ENCODE measurements around the gene MYO18A. TPM values are rescaled to one million over a fixed set of nuclear protein-coding genes. Genes with fewer than 3 reads are reported as not detected.

Gene MYO18A
- total RNA-seq, 1 donor from 2014 or later, result 30.0 TPM

- Mint-ChIP-seq H3K36me3 (ENCODE audit: low read depth) (peaks cover 21% of the 10 kb centered on the region), H3K27me3 (ENCODE audit: low read depth) (no peaks in the 10 kb centered on the region), H3K27ac (ENCODE audit: unreplicated experiment) (no peak overlapping the region), H3K9me3 (ENCODE audit: low read depth) (no peaks in the 10 kb centered on the region), H3K4me1 (ENCODE audit: low read depth) (peaks cover 12% of the 10 kb centered on the region), H3K4me3 (ENCODE audit: unreplicated experiment) (no peak overlapping the region)
- DNase-seq (ENCODE audit: low spot score), result no peak
- no peak for TF ChIP-seq CTCF (IDR thresholded peaks at IDR 0.05)
Observed at GRCh38 chr17:29079433-29079832, 100.8 kb downstream of the MYO18A start.

- H3K4me1 Mint-ChIP-seq (ENCODE audit: low read depth), result peaks cover 9% of the 10 kb centered on the region
- no peaks in the 10 kb centered on the region for H3K27me3 Mint-ChIP-seq (ENCODE audit: low read depth)
- TF ChIP-seq CTCF (IDR thresholded peaks at IDR 0.05), result no peak
- H3K9me3 Mint-ChIP-seq (ENCODE audit: low read depth), result no peaks in the 10 kb centered on the region
- DNase-seq (ENCODE audit: low spot score), result no peak
- H3K27ac Mint-ChIP-seq (ENCODE audit: unreplicated experiment), result no peak overlapping the region
- H3K36me3 Mint-ChIP-seq (ENCODE audit: low read depth), result peaks cover 19% of the 10 kb centered on the region
- H3K4me3 Mint-ChIP-seq (ENCODE audit: unreplicated experiment), result no peak overlapping the region
Observed at GRCh38 chr17:29078183-29079045, 101.8 kb downstream of the MYO18A start.

GRCh38 chr17:29077320-29077719 is 102.9 kb downstream of the MYO18A start:
- Mint-ChIP-seq H3K9me3 (ENCODE audit: low read depth) (no peaks in the 10 kb centered on the region), H3K36me3 (ENCODE audit: low read depth) (peaks cover 19% of the 10 kb centered on the region), H3K4me1 (ENCODE audit: low read depth) (peaks cover 9% of the 10 kb centered on the region), H3K4me3 (ENCODE audit: unreplicated experiment) (no peak overlapping the region), H3K27me3 (ENCODE audit: low read depth) (no peaks in the 10 kb centered on the region), H3K27ac (ENCODE audit: unreplicated experiment) (no peak overlapping the region)
- no peak for DNase-seq (ENCODE audit: low spot score)
- TF ChIP-seq CTCF (IDR thresholded peaks at IDR 0.05), result no peak

GRCh38 chr17:29076722-29077121 is 103.5 kb downstream of the MYO18A start:
- no peak for TF ChIP-seq CTCF (IDR thresholded peaks at IDR 0.05)
- H3K36me3 Mint-ChIP-seq (ENCODE audit: low read depth), result peaks cover 17% of the 10 kb centered on the region
- H3K27ac Mint-ChIP-seq (ENCODE audit: unreplicated experiment), result no peak overlapping the region
- DNase-seq (ENCODE audit: low spot score), result no peak
- H3K4me1 Mint-ChIP-seq (ENCODE audit: low read depth), result peaks cover 9% of the 10 kb centered on the region
- no peaks in the 10 kb centered on the region for H3K9me3 Mint-ChIP-seq (ENCODE audit: low read depth)
- H3K27me3 Mint-ChIP-seq (ENCODE audit: low read depth), result no peaks in the 10 kb centered on the region
- H3K4me3 Mint-ChIP-seq (ENCODE audit: unreplicated experiment), result no peak overlapping the region

GRCh38 chr17:29076087-29076486 is 104.1 kb downstream of the MYO18A start:
- no peak for TF ChIP-seq CTCF (IDR thresholded peaks at IDR 0.05)
- Mint-ChIP-seq H3K4me3 (ENCODE audit: unreplicated experiment) (no peak overlapping the region), H3K4me1 (ENCODE audit: low read depth) (peaks cover 9% of the 10 kb centered on the region), H3K27me3 (ENCODE audit: low read depth) (no peaks in the 10 kb centered on the region), H3K36me3 (ENCODE audit: low read depth) (peaks cover 12% of the 10 kb centered on the region), H3K27ac (ENCODE audit: unreplicated experiment) (no peak overlapping the region), H3K9me3 (ENCODE audit: low read depth) (no peaks in the 10 kb centered on the region)
- no peak for DNase-seq (ENCODE audit: low spot score)

Measured in chondrocyte (in vitro differentiated cells).